Measurements from ENCODE around the gene SMAD6.

- TF ChIP-seq CTCF (IDR thresholded peaks at IDR 0.05), result no peak
- no peak for TF ChIP-seq POLR2A (IDR thresholded peaks at IDR 0.05)
These were observed 5.5 kb downstream of the SMAD6 start for GRCh38 chr15:66707310-66708082.
